GM19397 (cell line): ENCODE results near the gene MYO5A.
"Not testable (repeated sequence)": the region's sequence is repeated elsewhere in the genome, so short reads cannot be mapped to it uniquely, and the experiment has no call there.

ENCODE experiments used
- ATAC-seq: cut with Tn5 transposase; IDR thresholded peaks from one replicate; pipeline ENCODE4 v1.9.1; 2021; ENCODE audit warnings: mild to moderate bottlenecking, moderate library complexity; ENCODE audit not compliant: unreplicated experiment

Gene MYO5A

DNA sequence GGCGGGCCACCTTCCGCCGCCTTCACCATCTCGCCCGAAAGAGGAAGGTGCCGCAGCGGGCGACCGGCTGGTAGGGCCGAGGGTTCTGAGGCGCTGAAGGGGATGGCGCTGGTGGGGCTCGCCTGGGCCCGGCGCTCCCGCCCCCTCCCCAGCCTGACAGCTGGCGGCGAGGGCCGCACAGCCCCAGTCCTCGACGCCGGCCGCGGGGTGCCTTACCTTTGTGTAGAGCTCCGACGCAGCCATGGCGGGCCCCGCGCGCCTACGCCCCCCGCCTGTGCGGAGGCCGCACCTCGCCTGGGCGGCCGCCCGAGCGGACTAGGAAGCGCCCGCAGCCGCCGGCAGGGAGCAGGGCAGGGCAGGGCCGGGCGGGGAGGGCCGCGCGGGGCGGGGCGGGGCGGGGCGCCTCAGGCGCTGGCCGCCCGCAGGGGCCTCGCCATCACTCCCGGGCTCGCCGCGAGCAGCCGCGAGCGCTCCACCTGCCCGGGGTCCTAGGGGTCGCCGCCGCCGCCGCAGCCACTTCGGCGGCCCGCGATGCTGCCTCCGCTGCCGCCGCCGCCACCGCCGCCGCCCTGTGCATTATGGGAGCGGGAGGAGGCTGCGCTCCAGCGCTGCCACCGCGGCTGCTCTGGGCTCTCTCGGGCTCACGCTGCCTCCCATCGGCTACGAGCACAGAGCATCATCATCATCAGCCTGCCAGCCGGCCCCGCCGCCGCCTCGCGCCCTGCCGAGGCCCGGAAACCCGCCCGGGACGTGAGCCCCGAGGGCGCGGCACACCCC lies at the start of gene MYO5A:
MYO5A (minus strand) TSS at position 317 of the 777 bp plus-strand sequence; CDS start at position 243, 74 bp downstream.
- peak; percentile 85 for ATAC-seq

GRCh38 chr15:52576692-52577091 lies 48.0 kb upstream of the MYO5A start:
- no peak for ATAC-seq

DNA sequence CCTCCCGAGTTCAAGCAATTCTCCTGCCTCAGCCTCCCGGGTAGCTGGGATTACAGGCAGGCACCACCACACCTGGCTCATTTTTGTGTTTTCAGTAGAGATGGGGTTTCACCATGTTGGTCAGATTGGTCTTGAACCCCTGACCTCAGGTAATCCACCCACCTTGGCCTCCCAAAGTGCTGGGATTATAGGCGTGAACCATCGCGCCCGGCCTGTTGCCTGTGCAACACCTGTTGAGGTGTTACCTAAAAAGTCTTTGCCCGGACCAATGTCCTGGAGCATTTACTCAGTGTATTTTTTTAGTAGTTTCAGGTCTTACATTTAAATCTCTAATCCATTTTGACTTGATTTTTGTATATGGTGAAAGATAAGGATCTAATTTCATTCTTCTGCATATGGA lies 46.9 kb upstream of the MYO5A start:
- ATAC-seq, result not testable (repeated sequence)

- ATAC-seq, result no peak
Observed at GRCh38 chr15:52575072-52575471, 46.4 kb upstream of the MYO5A start.

DNA sequence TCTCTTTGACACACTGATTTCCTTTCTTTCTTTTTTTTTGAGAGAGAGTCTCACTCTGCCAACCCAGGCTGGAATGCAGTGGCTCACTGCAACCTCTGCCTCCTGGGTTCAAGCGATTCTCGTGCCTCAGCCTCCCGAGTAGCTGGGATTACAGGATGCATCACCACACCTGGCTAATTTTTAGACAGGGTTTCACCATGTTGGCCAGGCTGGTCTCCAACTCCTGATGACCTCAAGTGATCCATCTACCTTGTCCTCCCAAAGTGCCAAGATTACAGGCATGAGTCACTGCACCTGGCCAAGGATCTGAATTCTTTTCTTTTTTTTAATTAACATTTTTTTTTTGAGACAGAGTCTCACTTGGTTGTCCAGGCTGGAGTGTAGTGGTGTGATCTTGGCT lies 45.9 kb upstream of the MYO5A start:
- not testable (repeated sequence) for ATAC-seq

- peak; percentile 72 for ATAC-seq
Observed at GRCh38 chr15:52568601-52569585, 40.2 kb upstream of the MYO5A start, which contains the start of gene ARPP19. Gene ARPP19 (minus strand): TSS chr15:52569030. CDS start chr15:52568892, 138 bp downstream.

- ATAC-seq, result peak; percentile 19
Observed at GRCh38 chr15:52567871-52568600, 39.4 kb upstream of the MYO5A start.

GRCh38 chr15:52566889-52567288 lies 38.2 kb upstream of the MYO5A start:
- no peak for ATAC-seq

DNA sequence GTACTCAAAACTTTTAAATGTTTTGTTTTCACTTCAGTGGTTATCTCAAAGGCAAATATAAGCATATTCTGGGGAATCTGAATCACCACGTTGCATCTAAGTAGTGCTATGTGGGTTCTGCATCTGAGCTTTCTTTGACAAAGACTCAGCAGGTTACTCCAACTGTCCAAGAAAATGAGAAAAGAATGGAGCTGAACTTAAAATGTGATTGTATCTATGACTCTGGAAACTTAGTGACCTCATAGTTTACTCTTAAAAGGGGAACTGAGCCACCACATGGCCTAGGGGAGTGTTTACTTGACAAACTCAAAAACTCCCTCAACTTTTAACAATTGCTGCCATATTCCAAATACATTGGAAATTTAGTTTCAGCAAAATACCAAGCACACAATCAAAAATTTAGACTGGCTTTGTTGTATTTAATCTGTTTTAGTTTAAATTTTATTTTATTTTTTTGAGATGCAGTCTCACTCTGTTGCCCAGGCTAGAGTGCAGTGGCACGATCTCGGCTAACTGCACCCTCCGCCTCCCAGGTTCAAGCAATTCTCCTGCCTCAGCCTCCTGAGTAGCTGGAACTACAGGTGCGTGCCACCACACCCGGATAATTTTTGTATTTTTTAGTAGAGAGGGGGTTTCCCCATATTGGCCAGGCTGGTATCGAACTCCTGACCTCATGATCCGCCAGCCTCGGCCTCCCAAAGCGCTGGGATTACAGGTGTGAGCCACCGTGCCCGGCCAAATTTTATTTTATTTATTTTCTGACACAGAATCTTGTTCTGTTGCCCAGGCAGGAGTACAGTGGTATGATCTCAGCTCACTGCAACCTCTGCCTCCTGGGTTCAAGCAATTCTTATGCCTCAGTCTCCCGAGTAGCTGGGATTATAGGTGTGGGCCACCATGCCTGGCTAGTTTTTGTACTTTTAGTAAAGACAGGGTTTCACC lies 37.0 kb upstream of the MYO5A start:
- not testable (repeated sequence) for ATAC-seq

- ATAC-seq, result no peak
Observed at GRCh38 chr15:52563501-52564060, 34.9 kb upstream of the MYO5A start.

GRCh38 chr15:52559575-52559974 lies 30.9 kb upstream of the MYO5A start:
- ATAC-seq, result no peak

DNA sequence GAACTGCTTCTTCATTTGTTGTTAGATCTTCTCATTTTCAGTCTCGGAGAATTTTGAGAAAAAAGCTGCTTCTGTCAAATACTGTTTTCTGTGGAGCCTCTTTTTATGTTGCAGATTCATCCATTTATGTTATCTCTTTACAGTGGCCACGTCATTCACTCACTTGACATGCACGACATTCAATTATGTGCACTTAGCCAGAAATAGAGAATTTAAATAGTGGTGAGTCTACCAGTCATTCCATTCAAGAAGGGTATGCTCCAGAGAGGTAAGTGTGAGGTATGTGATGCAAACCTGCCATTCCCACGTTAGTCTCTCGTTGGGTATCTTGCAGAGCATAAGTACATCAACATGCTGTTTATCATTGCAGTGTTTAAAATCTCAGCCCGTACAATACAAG lies 30.3 kb upstream of the MYO5A start:
- no peak for ATAC-seq

DNA sequence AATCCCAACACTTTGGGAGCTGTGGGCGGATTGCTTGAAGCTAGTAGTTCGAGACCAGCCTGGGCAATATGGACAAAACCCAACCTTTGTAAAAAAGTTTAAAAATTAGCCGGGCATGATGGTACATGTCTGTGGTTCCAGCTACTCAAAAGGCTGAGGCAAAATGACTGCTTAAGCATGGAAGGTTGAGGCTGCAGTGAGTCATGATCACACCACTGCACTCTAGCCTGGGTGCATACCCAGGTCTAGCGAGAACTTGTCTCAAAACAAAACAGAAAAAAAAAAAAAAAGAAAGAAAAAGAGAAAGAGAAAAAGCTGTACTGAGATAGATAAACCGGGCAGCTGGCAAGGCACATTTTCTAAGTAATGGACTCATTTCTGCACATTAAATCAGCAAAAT lies 29.5 kb upstream of the MYO5A start:
- peak; percentile 70 for ATAC-seq

DNA sequence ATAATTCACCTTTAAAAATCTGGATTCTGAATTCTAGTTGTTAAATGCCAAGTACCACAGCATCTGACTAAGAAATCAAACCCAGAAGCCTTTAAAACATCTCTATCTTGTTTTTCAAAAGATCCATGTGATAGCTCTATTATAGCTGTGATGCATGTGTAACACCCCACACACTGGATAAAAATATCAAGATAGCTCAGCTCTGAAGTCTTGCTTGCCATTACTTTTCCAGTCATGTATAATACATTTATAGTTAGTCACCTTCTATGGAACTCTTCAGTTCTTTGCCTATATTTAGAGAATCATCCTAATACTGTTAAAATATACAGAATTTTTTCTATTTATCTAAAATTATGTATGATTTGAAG lies 28.6 kb upstream of the MYO5A start:
- no peak for ATAC-seq

DNA sequence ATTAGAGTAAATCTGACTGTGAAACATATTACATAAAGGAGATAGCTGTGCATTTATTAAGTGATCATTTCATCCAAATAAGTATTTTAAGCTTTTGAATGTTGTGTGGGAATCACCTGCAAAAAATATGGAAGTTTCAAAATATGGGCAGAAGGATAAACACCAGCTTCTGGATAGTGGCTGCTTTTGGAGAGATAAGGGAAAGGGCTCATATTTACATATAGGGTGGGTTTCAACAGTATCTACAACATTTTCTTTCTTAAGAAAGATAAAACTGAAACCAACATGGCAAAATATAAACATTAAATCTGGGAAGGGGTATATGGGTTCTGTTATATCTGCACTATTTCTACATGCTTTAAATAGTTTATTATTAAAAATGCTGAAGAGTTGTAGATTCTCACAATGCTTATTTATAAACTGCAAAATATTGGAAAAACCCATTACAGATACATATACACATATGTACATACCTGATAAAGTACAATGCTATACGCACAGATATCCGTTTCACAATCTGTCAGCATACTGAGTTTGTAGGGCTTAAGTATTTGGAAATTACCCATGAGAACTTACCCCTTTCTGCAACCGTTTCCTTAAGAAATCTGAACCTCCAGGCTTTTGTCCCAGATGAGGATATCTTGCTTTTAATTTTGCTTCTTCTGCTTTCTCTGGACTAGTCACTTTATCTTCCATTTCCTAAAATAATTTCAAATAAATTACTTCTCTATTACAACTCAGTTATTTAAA lies 28.0 kb upstream of the MYO5A start:
- ATAC-seq, result no peak

DNA sequence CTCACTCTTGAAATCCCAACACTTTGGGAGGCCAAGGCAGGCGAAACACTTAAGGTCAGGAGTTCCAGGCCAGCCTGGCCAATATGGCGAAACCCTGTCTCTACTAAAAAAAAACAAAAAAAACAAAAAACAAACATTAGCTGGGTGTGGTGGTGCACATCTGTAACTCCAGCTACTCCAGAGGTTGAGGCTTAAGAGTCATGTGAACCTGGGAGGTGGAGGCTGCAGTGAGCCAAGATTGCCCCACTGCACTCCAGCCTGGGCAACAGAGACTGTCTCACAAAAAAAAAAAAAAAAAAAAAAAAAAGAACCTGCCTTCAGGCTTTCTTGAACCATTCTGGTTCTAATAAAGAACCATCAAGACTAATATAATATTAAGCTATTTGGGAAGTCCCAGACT lies 23.6 kb upstream of the MYO5A start:
- ATAC-seq, result no peak

DNA sequence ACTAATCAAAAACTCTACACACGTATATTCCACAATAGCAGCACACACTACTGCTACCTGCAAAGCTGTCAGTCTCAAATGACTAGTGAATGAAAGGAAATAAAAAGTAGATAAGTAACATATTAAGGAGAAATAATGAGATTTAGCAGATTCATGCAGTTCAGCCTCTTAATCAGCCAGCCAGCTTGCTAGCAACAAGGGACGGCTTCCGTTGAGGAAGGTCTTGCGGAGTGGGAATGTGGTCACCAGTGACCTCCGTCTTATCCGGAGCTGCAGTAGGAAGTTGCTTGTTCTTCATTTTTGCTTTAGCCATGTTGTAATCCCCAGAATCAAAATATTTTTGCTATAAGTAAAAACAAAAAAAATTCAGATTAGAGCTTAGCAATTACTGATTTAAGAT lies 23.1 kb upstream of the MYO5A start:
- ATAC-seq, result no peak

DNA sequence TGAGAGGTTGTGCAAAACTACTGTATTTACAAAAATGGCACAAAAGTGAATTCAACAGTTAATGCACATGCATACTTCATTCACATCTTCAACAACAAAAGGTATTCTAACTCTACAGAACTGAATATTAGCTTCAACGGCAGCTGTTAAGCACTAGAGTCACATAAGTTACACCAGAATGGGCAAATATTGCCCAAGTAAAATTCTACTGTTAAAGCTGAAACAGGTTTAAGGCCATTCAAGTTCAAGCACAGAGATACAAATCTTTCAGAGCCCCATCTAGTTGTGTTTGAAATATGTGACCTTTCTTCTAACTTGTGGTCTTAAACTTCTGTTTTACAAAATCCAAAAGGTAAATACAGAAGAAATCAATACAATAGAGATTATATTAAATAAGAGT lies 22.5 kb upstream of the MYO5A start:
- not testable (repeated sequence) for ATAC-seq
